GM10266 (cell line): ENCODE results near the gene KRTAP1-3.
"Not testable (repeated sequence)": the region's sequence is repeated elsewhere in the genome, so short reads cannot be mapped to it uniquely, and the experiment has no call there.

ENCODE experiments used
- DNase-seq: peaks from one replicate; pipeline ENCODE4 v3.0.0; 2012; ENCODE audit errors: extremely low spot score
- CTCF ChIP-seq: IDR thresholded peaks from 2 replicates; pipeline ENCODE4 v1.5.1; 2012; ENCODE audit warnings: mild to moderate bottlenecking, low read depth; ENCODE audit not compliant: control insufficient read depth, insufficient read depth; ENCODE audit errors: missing control alignments

The KRTAP1-3 gene

GRCh38 chr17:41067281-41067680, 32.6 kb upstream of the KRTAP1-3 start:
- TF ChIP-seq CTCF, result no peak
- DNase-seq, result no peak

DNA sequence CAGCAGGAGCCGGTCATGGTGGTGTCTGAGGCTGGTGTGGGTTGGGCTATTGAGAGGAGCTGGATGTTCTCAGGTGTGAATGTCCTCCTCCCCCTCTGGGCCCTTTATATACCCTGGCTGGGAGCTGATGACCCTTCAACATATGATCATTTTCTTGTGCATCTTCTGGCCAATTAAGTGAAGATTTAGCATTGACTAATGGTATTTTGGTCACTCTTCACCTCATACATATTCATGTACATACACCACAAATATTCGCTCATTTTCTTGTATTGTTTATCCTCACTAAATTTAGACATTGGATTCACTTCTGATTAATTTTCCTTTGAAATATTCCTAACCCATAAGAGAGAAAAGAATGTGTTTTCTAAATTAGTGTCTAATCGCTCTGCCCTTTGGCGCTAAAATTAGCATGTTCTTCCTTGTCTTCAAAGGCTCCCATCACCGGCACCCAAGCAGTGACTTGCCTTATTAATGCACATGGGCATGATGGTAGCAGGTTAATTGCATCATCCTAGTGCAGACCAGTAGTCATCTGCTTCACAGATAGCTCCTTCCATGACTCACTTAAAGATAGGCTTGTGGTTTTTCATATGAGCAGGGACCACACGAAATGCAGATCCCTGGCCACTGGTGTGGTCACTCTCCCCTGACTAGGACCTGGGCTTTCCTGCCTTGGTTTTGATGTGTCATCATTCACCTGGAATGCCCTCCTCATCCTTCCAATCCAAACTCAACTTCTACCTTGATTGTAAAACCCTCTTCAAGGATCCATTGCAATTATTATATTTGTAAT, 31.4 kb upstream of the KRTAP1-3 start, which contains the start of gene KRTAP2-4:
Gene KRTAP2-4 (minus strand): TSS at position 51 of the 796 bp plus-strand sequence. CDS start 34 bp downstream, at position 17.
- no peak for TF ChIP-seq CTCF

DNA sequence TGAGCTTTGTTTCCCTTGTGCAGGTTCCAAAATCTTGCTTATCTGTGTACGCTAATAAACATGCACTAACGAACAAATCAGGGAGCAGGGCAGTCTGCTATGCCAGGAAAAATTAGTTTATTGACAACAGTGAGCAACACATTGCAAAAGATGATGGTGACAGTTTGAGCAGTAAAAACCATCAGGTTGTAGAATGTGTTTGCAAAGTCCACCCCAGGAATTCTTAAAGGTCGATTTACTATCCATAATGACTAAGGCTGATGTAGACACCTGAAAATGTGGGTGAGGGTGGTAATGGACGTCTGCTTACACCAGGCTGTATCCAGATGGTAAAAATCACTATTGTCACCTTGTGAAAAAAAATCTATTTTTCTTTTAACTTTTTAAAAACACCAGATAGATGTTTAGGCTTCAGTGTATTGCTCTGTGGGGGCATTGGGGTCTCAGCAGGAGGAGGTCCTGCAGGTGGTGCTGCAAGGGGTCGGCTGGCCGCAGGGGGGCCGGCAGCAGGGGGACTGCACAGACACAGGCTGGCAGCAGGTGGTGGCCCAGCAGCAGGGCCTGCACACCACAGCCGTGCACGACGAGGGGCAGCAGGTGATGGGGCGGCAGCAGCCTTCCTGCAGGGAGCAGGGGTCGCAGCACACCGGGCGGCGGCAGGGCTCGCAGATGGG, 30.5 kb upstream of the KRTAP1-3 start:
- not testable (repeated sequence) for DNase-seq

More for the DNA sequence above, 31.4 kb upstream of the KRTAP1-3 start, which contains the start of gene KRTAP2-4:
- DNase-seq, result no peak

GRCh38 chr17:41064301-41064700, 29.6 kb upstream of the KRTAP1-3 start:
- TF ChIP-seq CTCF, result no peak
- DNase-seq, result no peak

GRCh38 chr17:41063449-41063848, 28.8 kb upstream of the KRTAP1-3 start:
- no peak for TF ChIP-seq CTCF
- no peak for DNase-seq

GRCh38 chr17:41061964-41062363, 27.3 kb upstream of the KRTAP1-3 start:
- no peak for DNase-seq
- no peak for TF ChIP-seq CTCF

DNA sequence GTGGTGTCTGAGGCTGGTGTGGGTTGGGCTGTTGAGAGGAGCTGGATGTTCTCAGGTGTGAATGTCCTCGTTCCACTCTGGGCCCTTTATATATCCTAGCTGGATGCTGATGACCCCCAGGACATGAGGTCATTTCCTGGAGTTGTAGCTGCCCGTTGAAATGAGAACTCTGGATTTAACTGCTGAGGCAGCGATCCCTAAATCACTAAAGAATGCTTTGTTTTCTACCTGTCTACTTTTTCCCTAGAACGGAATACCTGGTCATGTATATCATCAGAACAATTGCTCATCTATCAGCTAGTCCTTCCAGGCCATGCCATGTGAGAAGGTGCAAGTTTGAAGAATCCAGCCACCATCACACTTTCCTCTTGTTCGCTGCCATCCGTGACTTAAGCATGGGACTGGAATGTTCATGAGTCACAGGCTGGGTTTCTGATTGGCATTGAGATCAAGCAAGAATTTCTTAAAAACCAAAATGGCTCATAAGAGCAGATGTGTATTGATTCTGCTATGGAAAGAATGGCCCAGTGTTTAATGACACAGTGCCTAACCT, 25.5 kb upstream of the KRTAP1-3 start, which contains the start of gene KRTAP2-3:
Gene KRTAP2-3 (minus strand): TSS at position 63 of the 553 bp plus-strand sequence. CDS start 64 bp downstream, outside the sequence.
- DNase-seq, result no peak

DNA sequence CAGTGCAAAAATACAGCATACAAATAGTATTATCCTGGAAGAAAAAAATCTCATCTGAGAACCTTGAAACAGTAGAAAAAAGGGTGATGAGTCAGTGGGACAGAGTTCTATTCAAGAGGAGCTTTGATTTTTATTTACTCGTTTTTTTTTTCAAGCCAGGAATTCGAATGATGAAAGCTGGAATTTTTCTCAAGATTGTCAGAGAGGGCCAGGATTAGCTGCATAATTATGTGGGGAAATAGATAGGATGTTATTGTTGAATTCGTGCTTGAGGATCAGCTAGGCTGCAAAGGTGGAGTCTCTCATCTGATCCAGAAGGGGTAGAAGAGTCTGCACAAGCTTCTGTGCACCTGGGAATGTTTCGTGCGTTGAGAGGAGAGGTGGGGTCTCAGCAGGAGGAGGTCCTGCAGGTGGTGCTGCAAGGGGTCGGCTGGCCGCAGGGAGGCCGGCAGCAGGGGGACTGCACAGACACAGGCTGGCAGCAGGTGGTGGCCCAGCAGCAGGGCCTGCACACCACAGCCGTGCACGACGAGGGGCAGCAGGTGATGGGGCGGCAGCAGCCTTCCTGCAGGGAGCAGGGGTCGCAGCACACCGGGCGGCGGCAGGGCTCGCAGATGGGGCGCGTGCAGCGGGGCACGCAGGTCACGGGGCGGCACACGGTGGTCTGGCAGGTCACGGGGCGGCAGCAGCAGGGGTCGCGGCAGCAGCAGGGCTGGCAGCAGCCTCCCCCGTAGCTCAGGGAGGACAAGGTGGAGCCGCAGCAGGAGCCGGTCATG, 24.8 kb upstream of the KRTAP1-3 start:
- not testable (repeated sequence) for DNase-seq

More for the DNA sequence above, 25.5 kb upstream of the KRTAP1-3 start, which contains the start of gene KRTAP2-3:
- TF ChIP-seq CTCF, result no peak
